GM12892 (cell line): ENCODE data around the gene HTRA3.

ENCODE experiments used
- POLR2A ChIP-seq: IDR thresholded peaks from 2 replicates; pipeline ENCODE4 v1.6.1; 2011; ENCODE audit warnings: low read depth, low read length, control low read depth
- POLR2AphosphoS5 ChIP-seq: IDR thresholded peaks from 2 replicates; pipeline ENCODE4 v1.6.1; 2011; ENCODE audit warnings: low read depth, low read length, control low read depth
- TAF1 ChIP-seq: IDR thresholded peaks from 2 replicates; pipeline ENCODE4 v1.6.1; 2011; ENCODE audit warnings: low read depth, mild to moderate bottlenecking, control low read depth, low read length, borderline replicate concordance

DNA sequence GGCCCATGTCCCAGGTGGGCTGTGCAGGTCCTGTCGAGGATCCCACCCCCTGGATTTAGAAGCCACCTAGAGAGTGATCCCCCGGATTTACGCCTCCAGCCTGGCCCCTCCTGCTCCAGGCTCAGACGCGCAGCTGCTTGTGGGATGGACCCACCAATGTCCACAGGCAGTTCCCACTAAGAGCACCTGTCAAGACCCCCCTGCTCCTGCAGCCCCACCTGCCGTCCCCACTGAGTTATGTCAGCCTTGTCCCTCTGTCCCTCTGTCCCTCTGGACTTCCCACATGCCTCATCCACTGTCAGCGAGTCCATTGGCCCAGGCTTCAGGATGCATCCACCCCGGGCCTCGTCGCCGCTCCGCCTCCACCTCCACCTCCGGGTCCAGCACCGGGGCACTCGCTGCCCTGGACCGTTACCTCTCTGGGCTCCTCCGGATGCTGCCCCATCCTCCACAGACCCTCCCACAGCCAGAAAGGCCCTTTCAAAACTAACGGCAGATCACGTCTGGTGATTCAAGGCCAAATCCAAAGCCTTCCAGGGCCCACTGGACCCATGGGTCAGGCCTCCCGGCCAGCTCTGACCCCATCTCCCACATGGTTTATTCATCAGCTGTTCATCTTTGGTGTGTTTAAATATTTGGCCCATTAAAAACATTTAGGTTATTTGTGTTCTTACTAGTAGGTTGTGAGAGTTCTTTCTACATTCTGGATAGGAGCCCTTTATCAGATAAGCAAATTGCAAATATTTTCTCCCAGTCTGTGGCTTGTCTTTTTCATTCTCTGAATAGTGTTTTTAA is 28.3 kb downstream of the HTRA3 start:
- TF ChIP-seq POLR2A: no peak
- no peak for TF ChIP-seq TAF1
- TF ChIP-seq POLR2AphosphoS5: no peak
